ENCODE measurements around the gene SAP30L.

The SAP30L gene

DNA sequence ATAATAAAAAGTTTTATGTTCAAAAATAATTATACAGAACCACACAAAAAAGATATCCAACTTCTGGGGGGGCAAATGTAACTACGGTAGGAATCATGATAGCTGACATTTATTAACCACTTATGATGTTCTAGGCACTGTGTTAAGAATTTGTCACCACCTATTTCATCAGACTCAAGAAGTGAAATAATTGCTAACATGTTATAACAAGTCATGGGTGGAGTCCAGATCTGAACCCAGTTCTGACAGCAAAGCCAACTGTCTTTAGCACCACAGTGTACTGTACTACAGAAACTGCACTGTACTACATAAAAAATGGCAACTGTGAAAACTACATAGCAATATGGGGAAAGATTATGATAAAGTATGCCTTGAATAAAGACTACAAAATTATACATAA is 3.0 kb upstream of the SAP30L start:
- no peaks in the 10 kb centered on the region for H3K9me3 Mint-ChIP-seq
- H3K4me1 Mint-ChIP-seq = peaks cover 35% of the 10 kb centered on the region
- no peak overlapping the region for H3K4me3 Mint-ChIP-seq
- H3K27ac Mint-ChIP-seq = no peak overlapping the region
- no peaks in the 10 kb centered on the region for H3K27me3 Mint-ChIP-seq
- ATAC-seq = no peak
- H3K36me3 Mint-ChIP-seq = peaks cover 39% of the 10 kb centered on the region

- H3K4me1 Mint-ChIP-seq = peaks cover 46% of the 10 kb centered on the region
- H3K27ac Mint-ChIP-seq = peak overlapping the region; percentile 89
- H3K27me3 Mint-ChIP-seq = no peaks in the 10 kb centered on the region
- H3K9me3 Mint-ChIP-seq = no peaks in the 10 kb centered on the region
- peaks cover 24% of the 10 kb centered on the region for H3K36me3 Mint-ChIP-seq
- peak overlapping the region; percentile 97 for H3K4me3 Mint-ChIP-seq
- ATAC-seq = no peak
Observed at GRCh38 chr5:154444556-154445421, 1.0 kb upstream of the SAP30L start.

DNA sequence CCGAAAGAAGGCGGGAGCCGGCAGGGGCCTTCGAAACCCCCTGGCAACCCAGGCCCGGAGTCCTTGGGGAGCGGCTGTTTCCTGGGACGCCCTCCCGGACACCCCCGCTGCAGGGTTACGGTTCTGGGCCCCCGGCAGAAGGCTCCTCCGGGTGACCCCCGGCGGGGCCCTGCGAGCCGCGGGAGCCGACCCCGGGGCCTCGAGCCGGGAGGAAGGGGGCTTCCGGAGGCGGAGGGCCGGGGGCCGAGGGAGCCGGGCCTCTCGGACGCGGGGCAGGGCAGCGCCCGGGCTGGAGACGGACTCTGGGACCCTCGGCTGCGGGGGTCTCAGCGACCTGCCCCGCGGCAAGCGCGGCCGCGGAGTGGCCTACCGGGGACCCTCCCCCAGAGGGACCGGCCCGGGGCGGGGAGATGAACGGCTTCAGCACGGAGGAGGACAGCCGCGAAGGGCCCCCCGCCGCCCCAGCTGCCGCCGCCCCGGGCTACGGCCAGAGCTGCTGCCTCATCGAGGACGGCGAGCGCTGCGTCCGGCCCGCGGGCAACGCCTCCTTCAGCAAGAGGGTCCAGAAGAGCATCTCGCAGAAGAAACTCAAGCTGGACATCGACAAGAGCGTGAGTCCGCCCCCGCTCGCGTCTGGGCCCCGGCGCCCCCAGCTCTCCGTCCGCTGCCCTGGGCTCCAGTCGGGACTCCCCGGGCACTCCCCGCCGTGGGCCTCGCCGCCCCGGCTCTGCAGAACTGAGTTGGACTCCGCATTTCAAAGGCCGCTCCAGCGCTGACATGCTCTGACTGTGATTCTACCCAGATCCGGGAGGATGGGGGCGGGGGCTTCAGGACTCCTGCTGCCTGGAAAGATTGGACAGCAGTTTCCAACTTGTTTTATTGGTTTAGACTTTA is 645 bp downstream of the SAP30L start:
- Mint-ChIP-seq H3K9me3 (no peaks in the 10 kb centered on the region), H3K4me1 (peaks cover 53% of the 10 kb centered on the region), H3K27me3 (no peaks in the 10 kb centered on the region), H3K4me3 (peak overlapping the region; percentile 79), H3K36me3 (peaks cover 21% of the 10 kb centered on the region), H3K27ac (peak overlapping the region; percentile 89)
- ATAC-seq = peak; percentile 5

GRCh38 chr5:154447089-154447725 is 1.4 kb downstream of the SAP30L start:
- Mint-ChIP-seq H3K4me3 (peak overlapping the region; percentile 79), H3K4me1 (peaks cover 46% of the 10 kb centered on the region), H3K36me3 (peaks cover 19% of the 10 kb centered on the region), H3K27ac (no peak overlapping the region), H3K27me3 (no peaks in the 10 kb centered on the region), H3K9me3 (no peaks in the 10 kb centered on the region)
- no peak for ATAC-seq

DNA sequence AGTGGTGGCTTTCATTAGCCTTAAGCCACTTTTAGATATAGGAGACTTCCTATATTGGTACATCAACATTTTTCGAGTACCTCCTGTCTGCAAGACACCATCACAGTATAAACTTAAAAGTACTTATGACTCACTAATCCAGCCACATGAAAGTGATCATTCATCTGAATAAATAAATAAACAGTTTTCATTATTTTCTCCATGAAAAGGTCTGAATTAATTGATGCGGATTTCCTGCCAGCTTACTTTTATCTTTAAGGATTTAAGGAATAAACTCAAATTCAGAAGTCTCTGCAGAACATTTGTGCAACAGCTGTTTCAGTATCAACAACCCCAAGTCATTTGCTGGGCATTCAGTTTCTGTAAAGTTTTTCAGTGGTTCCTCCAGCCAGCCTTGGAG is 4.0 kb downstream of the SAP30L start:
- no peak overlapping the region for H3K4me3 Mint-ChIP-seq
- H3K4me1 Mint-ChIP-seq = peaks cover 34% of the 10 kb centered on the region
- H3K27ac Mint-ChIP-seq = no peak overlapping the region
- no peak for ATAC-seq
- no peaks in the 10 kb centered on the region for H3K27me3 Mint-ChIP-seq
- H3K36me3 Mint-ChIP-seq = peaks cover 35% of the 10 kb centered on the region
- H3K9me3 Mint-ChIP-seq = no peaks in the 10 kb centered on the region

GRCh38 chr5:154451957-154452356 is 6.2 kb downstream of the SAP30L start:
- H3K27ac Mint-ChIP-seq = no peak overlapping the region
- H3K4me3 Mint-ChIP-seq = no peak overlapping the region

GRCh38 chr5:154455585-154455984 is 9.8 kb downstream of the SAP30L start:
- Mint-ChIP-seq H3K4me3 (no peak overlapping the region), H3K27ac (no peak overlapping the region), H3K36me3 (peaks cover 55% of the 10 kb centered on the region), H3K4me1 (peaks cover 5% of the 10 kb centered on the region), H3K27me3 (no peaks in the 10 kb centered on the region), H3K9me3 (no peaks in the 10 kb centered on the region)
- ATAC-seq = no peak

More at GRCh38 chr5:154451957-154452356, 6.2 kb downstream of the SAP30L start:
- Mint-ChIP-seq H3K36me3 (peaks cover 50% of the 10 kb centered on the region), H3K27me3 (no peaks in the 10 kb centered on the region), H3K9me3 (no peaks in the 10 kb centered on the region), H3K4me1 (peaks cover 25% of the 10 kb centered on the region)
- no peak for ATAC-seq

GRCh38 chr5:154456540-154456939 is 10.7 kb downstream of the SAP30L start:
- no peak for ATAC-seq
- Mint-ChIP-seq H3K27me3 (no peaks in the 10 kb centered on the region), H3K4me1 (peaks cover 9% of the 10 kb centered on the region), H3K9me3 (no peaks in the 10 kb centered on the region), H3K4me3 (no peak overlapping the region), H3K27ac (no peak overlapping the region), H3K36me3 (peaks cover 48% of the 10 kb centered on the region)

DNA sequence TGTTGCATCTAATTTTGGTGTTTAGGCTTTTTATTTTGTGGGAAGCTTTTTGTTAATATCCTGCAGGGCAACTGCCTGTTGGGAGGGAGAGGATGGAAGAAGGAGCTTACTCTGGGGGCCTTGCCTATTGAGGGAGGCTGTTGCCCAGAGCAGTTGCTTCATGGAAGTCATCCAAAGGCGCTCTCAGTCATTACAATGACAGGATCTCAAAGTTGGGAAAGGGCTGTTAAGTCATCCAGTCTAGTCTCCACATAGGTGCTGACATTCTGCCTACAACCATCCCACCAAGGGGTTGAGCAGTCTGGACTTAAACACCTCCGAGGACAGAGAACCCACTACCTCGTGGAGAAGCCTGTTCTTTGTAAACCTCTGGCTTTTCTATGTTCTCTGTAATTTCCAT is 13.2 kb downstream of the SAP30L start:
- no peak overlapping the region for H3K4me3 Mint-ChIP-seq
- H3K36me3 Mint-ChIP-seq = peaks cover 30% of the 10 kb centered on the region
- no peaks in the 10 kb centered on the region for H3K9me3 Mint-ChIP-seq
- ATAC-seq = no peak
- no peak overlapping the region for H3K27ac Mint-ChIP-seq
- H3K27me3 Mint-ChIP-seq = no peaks in the 10 kb centered on the region
- H3K4me1 Mint-ChIP-seq = peaks cover 9% of the 10 kb centered on the region

DNA sequence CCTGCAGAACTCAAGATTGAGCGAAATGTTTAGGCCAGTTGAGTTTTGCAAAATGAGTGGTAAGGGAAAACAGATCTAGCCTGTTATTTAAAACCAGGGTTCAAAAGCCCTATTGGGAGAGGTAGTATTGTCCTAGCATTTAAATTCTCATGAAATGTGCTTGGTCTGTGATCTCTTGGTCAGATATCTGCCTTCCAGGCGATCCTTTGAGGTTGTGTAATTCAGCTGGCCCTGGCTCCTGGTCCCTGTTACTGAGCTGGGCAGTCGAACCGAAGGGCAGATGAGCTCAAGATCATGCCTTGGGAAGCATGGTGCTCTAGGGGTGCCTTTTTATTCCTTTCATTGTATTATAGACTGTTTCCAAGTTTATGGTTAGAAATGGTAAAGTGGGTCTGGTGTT is 14.4 kb downstream of the SAP30L start:
- H3K36me3 Mint-ChIP-seq = peaks cover 22% of the 10 kb centered on the region

GRCh38 chr5:154461531-154461930 is 15.7 kb downstream of the SAP30L start:
- Mint-ChIP-seq H3K4me3 (no peak overlapping the region), H3K36me3 (peaks cover 12% of the 10 kb centered on the region), H3K9me3 (no peaks in the 10 kb centered on the region), H3K4me1 (peaks cover 9% of the 10 kb centered on the region), H3K27me3 (no peaks in the 10 kb centered on the region), H3K27ac (no peak overlapping the region)
- no peak for ATAC-seq

More for the DNA sequence above, 14.4 kb downstream of the SAP30L start:
- Mint-ChIP-seq H3K27me3 (no peaks in the 10 kb centered on the region), H3K4me1 (peaks cover 9% of the 10 kb centered on the region), H3K4me3 (no peak overlapping the region), H3K27ac (no peak overlapping the region), H3K9me3 (no peaks in the 10 kb centered on the region)
- ATAC-seq = no peak

- H3K4me3 Mint-ChIP-seq = no peak overlapping the region
- H3K27me3 Mint-ChIP-seq = peaks cover 17% of the 10 kb centered on the region
- no peak for ATAC-seq
- H3K9me3 Mint-ChIP-seq = no peaks in the 10 kb centered on the region
- H3K27ac Mint-ChIP-seq = no peak overlapping the region
- H3K4me1 Mint-ChIP-seq = peaks cover 9% of the 10 kb centered on the region
- H3K36me3 Mint-ChIP-seq = no peaks in the 10 kb centered on the region
Observed at GRCh38 chr5:154464438-154464837, 18.6 kb downstream of the SAP30L start.

- no peak overlapping the region for H3K4me3 Mint-ChIP-seq
- peaks cover 9% of the 10 kb centered on the region for H3K4me1 Mint-ChIP-seq
- H3K36me3 Mint-ChIP-seq = no peaks in the 10 kb centered on the region
- no peak overlapping the region for H3K27ac Mint-ChIP-seq
- H3K9me3 Mint-ChIP-seq = no peaks in the 10 kb centered on the region
- ATAC-seq = no peak
- peaks cover 25% of the 10 kb centered on the region for H3K27me3 Mint-ChIP-seq
Observed at GRCh38 chr5:154465169-154465568, 19.4 kb downstream of the SAP30L start.

DNA sequence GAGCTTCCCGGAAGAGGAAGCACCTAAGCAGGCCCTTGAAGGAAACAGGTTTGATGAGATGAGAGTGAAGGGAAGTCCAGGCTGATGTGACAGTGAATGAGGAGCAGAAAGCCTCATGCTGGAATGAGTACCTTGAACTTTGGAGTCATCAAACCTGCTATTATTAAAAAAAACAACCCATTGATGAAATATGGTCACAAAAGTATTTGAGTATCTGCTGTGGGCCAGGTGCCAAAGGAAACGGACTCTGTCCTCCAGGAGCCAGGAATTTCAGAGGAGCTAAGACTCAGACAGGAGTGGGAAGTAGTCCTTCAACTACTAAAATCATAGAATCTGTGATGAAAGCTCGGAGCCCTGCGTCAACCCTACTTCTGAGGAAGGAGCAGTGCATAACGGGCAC is 20.4 kb downstream of the SAP30L start:
- H3K36me3 Mint-ChIP-seq = no peaks in the 10 kb centered on the region

GRCh38 chr5:154466671-154467070 is 20.9 kb downstream of the SAP30L start:
- Mint-ChIP-seq H3K9me3 (no peaks in the 10 kb centered on the region), H3K36me3 (no peaks in the 10 kb centered on the region), H3K4me1 (no peaks in the 10 kb centered on the region), H3K27ac (no peak overlapping the region), H3K4me3 (no peak overlapping the region), H3K27me3 (peaks cover 40% of the 10 kb centered on the region)
- no peak for ATAC-seq

More for the DNA sequence above, 20.4 kb downstream of the SAP30L start:
- Mint-ChIP-seq H3K27ac (no peak overlapping the region), H3K27me3 (peaks cover 35% of the 10 kb centered on the region), H3K9me3 (no peaks in the 10 kb centered on the region), H3K4me3 (no peak overlapping the region), H3K4me1 (peaks cover 1% of the 10 kb centered on the region)
- no peak for ATAC-seq

Measured in stimulated activated memory B cell treated with anti-CD40 and anti-IgM and Interleukin-4, amounts not matched to agents 10 μg/mL and 1 μg/mL and 100 μg/mL, for 72 hours (primary cell).